H1 (cell line): ENCODE data around the gene NME7. TPM values are rescaled to one million over a fixed set of nuclear protein-coding genes. Genes with fewer than 3 reads are reported as not detected.

Experiments used
- CBX8 ChIP-seq: fragments of 300-800, 300-1000 bp; sonication (generic); IDR thresholded peaks from 2 replicates; pipeline ENCODE4 v1.7.1; 2016; ENCODE audit warnings: low read depth, low read length, borderline replicate concordance
- CEBPB ChIP-seq: IDR thresholded peaks from 2 replicates; pipeline ENCODE4 v1.6.1; 2012; ENCODE audit warnings: low read depth, low read length
- CREB1 ChIP-seq: IDR thresholded peaks from 2 replicates; pipeline ENCODE4 v1.6.1; 2012; ENCODE audit warnings: inconsistent platforms
- CTBP2 ChIP-seq: IDR thresholded peaks from 2 replicates; pipeline ENCODE4 v1.7.0; 2011; ENCODE audit warnings: borderline replicate concordance, mild to moderate bottlenecking, moderate library complexity, mixed read lengths, low read length; ENCODE audit not compliant: insufficient read depth, insufficient read length
- E2F6 ChIP-seq: IDR thresholded peaks from 2 replicates; pipeline ENCODE4 v1.6.1; 2012; ENCODE audit warnings: inconsistent platforms
- KDM5A ChIP-seq: fragments of 200-600 bp; IDR thresholded peaks from 2 replicates; pipeline ENCODE4 v1.7.1; 2012; ENCODE audit warnings: mild to moderate bottlenecking, low read length, inconsistent platforms, mixed read lengths
- TEAD4 ChIP-seq: IDR thresholded peaks from 2 replicates; pipeline ENCODE4 v1.6.1; 2012; ENCODE audit warnings: low read depth, low read length, inconsistent platforms, mixed read lengths
- polyA plus RNA-seq, 7 experiments: library from polyadenylated mRNA; depleted of rRNA in 3 of 7; stranded (reverse) in 5 of 7; unstranded in 2 of 7; fragments of >200 nt in 5 of 7; fragments of 200-250 nt in 2 of 7; gene quantifications; 1 replicate in 5 of 7; 2 replicates in 1 of 7; 4 replicates in 1 of 7; pipeline versions ENCODE4 v1.2.1 to v1.2.3, GENCODE V29; 2011 to 2013; ENCODE audit warnings: missing spikeins in 2 of 7, mixed read lengths in 2 of 7
- total RNA-seq: library from RNA; stranded (reverse); fragmentation: NEBNext Ultra II Directional; extraction: Animal tissue kit (Norgen Biotek cat#: 25700); gene quantifications from 2 replicates; pipeline ENCODE4 v1.2.1, GENCODE V29; 2021

NME7 gene
- total and polyA plus RNA-seq, 2 of the 8 experiments (the other 6 are each of a cell fraction or from before 2014, with no cell fraction given), result 11.6 to 28.5 TPM

GRCh38 chr1:169289016-169289415 lies 78.6 kb downstream of the NME7 start (continued):
- no peak for TF ChIP-seq CREB1
- no peak for TF ChIP-seq KDM5A
- TF ChIP-seq CBX8, result no peak
- TF ChIP-seq CEBPB, result no peak
- TF ChIP-seq CTBP2, result no peak
- TF ChIP-seq E2F6, result no peak
- no peak for TF ChIP-seq TEAD4
- TF ChIP-seq, all 59 proteins: peak for 0
